Measurements from ENCODE around the gene FKBP10. TPM values are rescaled to one million over a fixed set of nuclear protein-coding genes. Genes with fewer than 3 reads are reported as not detected.
"Not testable (repeated sequence)": the region's sequence is repeated elsewhere in the genome, so short reads cannot be mapped to it uniquely, and the experiment has no call there.

The FKBP10 gene
- total RNA-seq, 1 donor from 2014 or later: 567 TPM

GRCh38 chr17:41773190-41773588 lies 39.6 kb upstream of the FKBP10 start:
- Mint-ChIP-seq H3K4me1 (ENCODE audit: low read depth) (peaks cover 41% of the 10 kb centered on the region), H3K4me3 (ENCODE audit: unreplicated experiment) (no peak overlapping the region), H3K36me3 (ENCODE audit: low read depth) (no peaks in the 10 kb centered on the region), H3K27ac (ENCODE audit: unreplicated experiment) (peak overlapping the region; percentile 5), H3K9me3 (ENCODE audit: low read depth) (no peaks in the 10 kb centered on the region), H3K27me3 (ENCODE audit: low read depth) (no peaks in the 10 kb centered on the region)
- no peak for TF ChIP-seq CTCF (IDR thresholded peaks at IDR 0.05)
- DNase-seq (ENCODE audit: low spot score): no peak

DNA sequence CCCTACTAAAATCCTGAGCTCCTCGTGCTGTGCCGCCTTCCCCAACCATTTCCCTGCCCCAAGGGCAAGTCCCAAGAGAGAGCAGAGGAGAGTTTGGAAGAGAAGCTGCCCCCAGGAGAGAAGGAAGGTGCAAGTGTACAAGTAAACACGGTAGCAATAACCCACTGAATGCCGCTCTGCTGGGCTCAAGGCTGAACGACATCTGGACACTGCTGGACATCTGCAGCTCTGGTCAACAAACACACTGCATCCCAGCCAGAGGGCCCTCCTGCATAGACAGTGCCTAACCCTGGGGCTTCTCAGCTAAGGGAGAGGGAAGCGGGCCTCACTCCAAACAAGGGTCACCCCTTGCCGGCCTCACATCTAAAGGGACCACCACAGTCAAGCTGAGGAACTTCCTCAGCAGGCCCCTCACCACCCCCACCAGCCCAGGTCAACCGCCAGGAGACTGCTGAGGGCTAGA lies 39.0 kb upstream of the FKBP10 start:
- Mint-ChIP-seq H3K36me3 (ENCODE audit: low read depth) (no peaks in the 10 kb centered on the region), H3K4me1 (ENCODE audit: low read depth) (peaks cover 41% of the 10 kb centered on the region), H3K27me3 (ENCODE audit: low read depth) (no peaks in the 10 kb centered on the region), H3K4me3 (ENCODE audit: unreplicated experiment) (no peak overlapping the region), H3K9me3 (ENCODE audit: low read depth) (no peaks in the 10 kb centered on the region), H3K27ac (ENCODE audit: unreplicated experiment) (no peak overlapping the region)
- TF ChIP-seq CTCF (IDR thresholded peaks at IDR 0.05): no peak
- no peak for DNase-seq (ENCODE audit: low spot score)

DNA sequence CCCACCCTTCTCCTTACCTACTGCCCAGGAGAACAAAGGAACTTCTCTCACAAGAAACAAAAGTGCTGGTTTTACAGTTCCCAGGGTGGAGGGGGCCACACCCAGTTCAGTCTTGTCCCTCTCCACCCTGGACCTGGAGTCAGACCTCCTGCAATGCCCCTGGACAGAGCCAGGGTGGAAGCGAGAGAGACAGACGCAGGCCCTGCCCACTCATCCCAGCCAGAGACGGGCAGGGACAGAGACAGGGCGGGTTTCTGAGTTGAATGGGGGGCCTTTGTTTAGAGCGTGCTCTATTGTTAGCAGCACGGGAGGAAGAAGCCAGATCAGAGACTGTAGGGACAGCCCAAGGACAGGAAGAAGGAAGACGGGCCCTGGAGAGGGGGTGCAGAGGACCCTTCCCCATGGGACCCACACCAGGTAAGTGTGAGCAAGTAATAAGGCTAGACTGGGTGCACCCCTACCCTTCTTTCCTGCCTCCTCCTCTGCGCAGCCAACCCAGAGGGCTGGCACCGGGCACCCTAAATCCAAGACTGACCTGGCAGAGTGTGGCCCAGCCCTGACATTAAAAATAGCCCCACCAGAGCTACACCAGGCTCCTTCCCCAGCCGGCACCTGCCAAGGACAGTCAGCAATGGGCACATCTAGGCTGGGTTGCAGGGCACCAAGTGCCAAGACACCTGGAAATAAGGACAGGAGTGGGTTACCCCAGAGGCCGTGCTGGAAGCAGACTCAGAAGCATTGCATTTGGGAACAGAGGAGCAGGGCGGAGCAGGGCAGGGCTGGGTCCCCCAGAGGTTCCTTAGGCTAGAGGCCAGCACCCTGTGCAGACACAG lies 37.2 kb upstream of the FKBP10 start:
- H3K36me3 Mint-ChIP-seq (ENCODE audit: low read depth): no peaks in the 10 kb centered on the region
- H3K9me3 Mint-ChIP-seq (ENCODE audit: low read depth): no peaks in the 10 kb centered on the region
- peak overlapping the region; percentile 69 for H3K27ac Mint-ChIP-seq (ENCODE audit: unreplicated experiment)
- no peak for DNase-seq (ENCODE audit: low spot score)
- H3K4me1 Mint-ChIP-seq (ENCODE audit: low read depth): peaks cover 41% of the 10 kb centered on the region
- H3K27me3 Mint-ChIP-seq (ENCODE audit: low read depth): no peaks in the 10 kb centered on the region
- H3K4me3 Mint-ChIP-seq (ENCODE audit: unreplicated experiment): no peak overlapping the region
- TF ChIP-seq CTCF (IDR thresholded peaks at IDR 0.05): no peak

DNA sequence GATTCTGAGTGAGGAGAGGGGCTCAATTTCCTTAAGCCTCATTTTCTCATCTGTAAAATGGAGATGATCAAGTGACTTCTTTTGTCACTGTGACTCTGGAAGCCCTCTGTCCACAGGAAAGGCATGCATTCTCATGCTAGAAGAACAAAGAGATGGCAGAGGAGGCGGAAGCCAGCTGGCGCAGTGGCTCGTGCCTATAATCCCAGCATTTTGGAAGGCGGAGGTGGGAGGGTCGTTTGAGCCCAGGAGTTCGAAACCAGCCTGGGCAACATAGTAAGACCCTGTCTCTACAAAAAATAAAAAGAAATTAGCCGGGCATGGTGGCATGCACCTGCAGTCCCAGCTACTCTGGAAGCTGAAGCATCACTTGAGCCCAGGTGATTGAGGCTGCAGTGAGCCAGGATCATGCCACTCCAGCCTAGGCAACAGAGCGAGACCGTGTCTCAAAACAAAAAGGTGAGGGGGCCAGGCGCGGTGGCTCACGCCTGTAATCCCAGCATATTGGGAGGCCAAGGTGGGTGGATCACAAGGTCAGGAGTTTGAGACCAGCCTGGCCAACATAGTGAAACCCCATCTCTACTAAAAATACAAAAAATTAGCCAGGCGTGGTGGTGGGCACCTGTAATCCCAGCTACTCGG lies 36.4 kb upstream of the FKBP10 start:
- H3K4me3 Mint-ChIP-seq (ENCODE audit: unreplicated experiment); H3K27me3 Mint-ChIP-seq (ENCODE audit: low read depth); H3K36me3 Mint-ChIP-seq (ENCODE audit: low read depth); DNase-seq (ENCODE audit: low spot score); H3K9me3 Mint-ChIP-seq (ENCODE audit: low read depth): not testable (repeated sequence)
- H3K4me1 Mint-ChIP-seq (ENCODE audit: low read depth): peaks cover 42% of the 10 kb centered on the region
- peak overlapping the region; percentile 41 for H3K27ac Mint-ChIP-seq (ENCODE audit: unreplicated experiment)

DNA sequence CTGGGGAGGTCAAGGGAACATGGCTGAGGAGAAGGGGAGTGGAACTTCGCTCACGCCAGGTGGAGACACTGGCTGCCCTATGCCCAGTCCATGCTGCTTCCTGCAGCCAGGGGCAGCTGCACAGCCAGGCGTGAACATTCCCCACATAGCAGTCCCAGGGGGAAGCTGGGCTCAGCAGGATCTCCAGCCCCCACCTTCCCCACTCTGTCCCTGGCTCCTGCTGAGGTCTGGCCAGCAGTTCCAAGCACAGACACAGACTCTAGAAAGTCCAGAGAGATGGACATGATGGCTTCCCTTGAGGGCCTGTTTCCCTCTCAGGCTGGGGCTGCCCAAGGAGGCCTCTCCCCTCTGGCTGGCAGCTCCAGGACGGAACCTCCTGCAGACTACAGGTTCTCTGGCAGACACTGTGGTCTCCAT lies 35.6 kb upstream of the FKBP10 start:
- no peaks in the 10 kb centered on the region for H3K27me3 Mint-ChIP-seq (ENCODE audit: low read depth)
- DNase-seq (ENCODE audit: low spot score): no peak
- H3K4me1 Mint-ChIP-seq (ENCODE audit: low read depth): peaks cover 50% of the 10 kb centered on the region
- peak; percentile 64 for TF ChIP-seq CTCF (IDR thresholded peaks at IDR 0.05)
- H3K4me3 Mint-ChIP-seq (ENCODE audit: unreplicated experiment): no peak overlapping the region
- H3K36me3 Mint-ChIP-seq (ENCODE audit: low read depth): peaks cover 2% of the 10 kb centered on the region
- peak overlapping the region; percentile 89 for H3K27ac Mint-ChIP-seq (ENCODE audit: unreplicated experiment)
- H3K9me3 Mint-ChIP-seq (ENCODE audit: low read depth): no peaks in the 10 kb centered on the region
